Measurements from ENCODE around the gene FBXO31.
"Not testable (repeated sequence)": the region's sequence is repeated elsewhere in the genome, so short reads cannot be mapped to it uniquely, and the experiment has no call there.

FBXO31 gene

DNA sequence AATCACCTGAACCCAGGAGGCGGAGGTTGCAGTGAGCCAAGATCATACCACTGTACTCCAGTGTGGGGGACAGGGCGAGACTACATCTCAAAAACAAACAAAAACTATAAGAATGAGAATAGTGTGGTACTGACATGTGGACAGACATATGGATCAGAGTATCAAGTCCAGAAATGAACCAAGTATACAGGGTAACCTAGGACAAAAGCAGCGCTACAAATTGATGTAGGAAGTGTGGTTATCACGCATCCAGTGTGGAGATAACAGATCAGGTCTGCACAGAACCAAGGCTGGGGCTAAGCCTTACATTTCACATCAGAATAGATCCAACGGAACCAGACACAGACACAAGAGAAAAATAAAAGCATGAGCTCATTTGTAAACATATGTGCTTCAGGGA is 43.4 kb downstream of the FBXO31 start:
- no peak for DNase-seq

DNA sequence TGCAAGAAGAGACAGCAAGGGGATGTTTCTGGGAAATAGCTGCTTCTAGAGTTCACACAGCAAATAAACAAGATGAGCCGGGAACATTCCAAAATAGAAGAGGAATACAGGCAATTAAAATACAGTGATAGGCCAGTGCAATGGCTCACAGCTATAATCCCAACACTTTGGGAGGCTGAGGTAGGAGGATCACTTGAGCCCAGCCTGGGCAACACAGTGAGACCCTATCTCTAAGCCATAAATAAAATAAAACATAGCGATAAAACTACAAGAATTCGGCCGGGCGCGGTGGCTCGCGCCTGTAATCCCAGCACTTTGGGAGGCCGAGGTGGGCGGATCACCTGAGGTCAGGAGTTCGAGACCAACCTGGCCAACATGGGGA is 43.9 kb downstream of the FBXO31 start:
- not testable (repeated sequence) for DNase-seq

DNA sequence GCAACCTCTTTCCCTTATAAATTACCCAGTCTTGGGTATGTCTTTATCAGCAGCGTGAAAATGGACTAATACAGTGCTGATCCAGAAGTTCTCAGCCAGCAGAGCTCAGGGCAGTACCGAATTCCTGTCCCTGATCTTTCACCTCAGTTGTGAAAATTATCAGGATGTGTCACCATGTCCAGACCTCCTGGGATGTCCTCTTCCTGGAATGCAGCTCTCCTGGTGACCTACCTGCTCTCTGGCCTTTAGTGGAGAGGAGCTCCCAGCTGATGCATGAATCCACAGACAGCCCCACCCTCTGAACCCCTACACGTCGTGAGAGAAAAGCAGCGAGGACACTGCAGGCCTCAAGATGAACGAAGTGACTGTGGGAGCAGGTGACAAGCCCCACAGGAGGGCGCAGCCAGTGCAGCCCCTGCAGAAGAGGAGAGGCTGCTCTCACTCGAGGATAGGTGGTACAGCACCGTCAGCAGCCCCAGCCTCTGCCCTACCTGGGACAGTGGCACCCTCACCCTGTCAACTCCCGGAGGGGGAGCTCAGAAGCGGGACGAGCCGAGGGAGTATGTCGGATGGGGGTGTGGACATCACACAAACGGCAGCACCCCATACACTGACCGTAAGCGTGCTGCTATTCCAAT is 44.4 kb downstream of the FBXO31 start:
- no peak for DNase-seq

DNA sequence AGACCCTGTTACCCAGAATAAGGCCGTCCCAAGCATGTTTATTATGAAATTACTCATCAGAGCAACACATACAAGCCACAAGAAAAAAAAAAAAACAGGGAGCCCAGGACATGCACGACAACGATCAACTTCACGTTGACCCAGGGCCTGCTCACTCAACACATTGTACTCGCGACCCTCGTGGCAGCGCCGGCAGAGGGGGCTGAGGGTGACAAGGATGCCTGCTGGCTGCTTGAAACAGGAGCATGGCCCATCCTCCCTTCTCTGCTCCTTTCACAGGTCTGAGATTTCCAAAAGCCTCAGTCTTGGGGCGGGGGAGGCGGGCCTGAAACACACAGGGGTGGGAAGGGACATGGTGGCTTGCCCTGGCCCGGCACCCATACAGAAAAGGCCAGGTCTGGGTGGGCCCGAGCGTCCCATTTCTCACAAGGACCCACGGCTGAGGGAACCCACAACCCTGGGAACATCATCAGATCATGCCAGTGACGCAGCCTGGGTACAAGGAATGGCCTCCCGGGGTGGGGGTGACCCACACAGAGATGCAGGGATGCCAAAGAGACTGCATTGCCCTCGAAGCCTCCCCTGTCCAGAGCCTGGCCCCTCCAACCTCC is 45.3 kb downstream of the FBXO31 start:
- no peak for DNase-seq

DNA sequence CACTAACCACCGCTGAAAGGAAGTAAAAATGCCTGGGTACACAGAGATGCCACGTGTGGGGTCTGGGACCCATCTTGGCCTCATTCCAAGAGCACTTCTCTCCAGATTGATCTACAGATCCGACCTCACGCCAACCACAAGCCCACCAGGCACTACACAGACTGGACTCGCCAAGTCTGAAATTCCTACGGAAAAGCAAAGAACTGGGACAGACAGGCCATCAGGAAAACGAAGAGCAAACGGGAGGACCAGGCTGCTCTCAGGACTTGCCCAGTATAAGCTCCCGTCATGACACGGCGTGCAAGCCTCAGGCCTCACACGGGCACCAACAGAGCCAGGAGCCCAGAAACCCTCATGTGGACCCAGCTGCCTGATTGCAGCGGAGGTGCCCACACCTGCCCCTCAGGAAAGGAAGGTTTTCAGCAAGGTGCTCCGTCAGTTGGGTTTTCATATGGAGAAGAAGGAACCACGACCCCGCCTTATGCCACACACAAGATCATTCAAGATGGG is 46.3 kb downstream of the FBXO31 start:
- DNase-seq, result no peak

DNA sequence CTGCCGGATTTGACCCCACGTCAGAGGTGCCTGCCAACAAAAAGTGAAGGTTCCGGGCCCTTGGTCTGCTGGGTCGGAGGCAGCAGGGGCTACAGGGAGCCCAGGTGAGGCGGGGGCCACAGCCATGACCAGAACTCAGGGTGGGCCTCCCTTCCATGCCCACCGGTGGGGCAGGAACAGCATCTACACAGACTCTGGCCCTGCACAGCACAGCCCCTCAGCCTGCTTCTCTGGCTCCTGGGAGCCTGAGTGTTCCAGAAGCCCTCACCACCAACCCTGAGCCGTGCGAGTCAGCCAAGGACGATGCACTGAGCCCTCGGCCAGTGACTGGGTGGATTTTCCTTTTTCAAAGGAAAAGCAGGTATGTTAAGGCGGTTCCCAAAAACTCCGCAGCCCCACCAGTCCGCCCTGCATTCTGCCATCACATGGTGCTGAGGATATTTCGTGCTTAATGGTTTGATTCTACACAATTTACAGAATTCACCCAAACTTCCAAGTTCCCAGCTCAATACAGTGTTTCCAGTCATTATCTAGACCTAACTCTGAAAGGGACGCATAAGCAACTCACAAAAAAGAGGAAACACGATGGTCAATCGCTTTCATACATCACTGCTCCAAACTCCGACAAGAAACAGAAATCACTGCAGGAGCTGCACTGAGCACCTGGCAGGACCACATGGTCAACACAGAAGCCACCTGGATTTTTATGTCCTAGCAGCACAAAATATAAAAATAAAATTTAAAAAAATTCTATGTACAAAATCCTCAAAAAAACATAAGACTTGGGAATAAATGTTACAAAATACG is 46.9 kb downstream of the FBXO31 start:
- no peak for DNase-seq

DNA sequence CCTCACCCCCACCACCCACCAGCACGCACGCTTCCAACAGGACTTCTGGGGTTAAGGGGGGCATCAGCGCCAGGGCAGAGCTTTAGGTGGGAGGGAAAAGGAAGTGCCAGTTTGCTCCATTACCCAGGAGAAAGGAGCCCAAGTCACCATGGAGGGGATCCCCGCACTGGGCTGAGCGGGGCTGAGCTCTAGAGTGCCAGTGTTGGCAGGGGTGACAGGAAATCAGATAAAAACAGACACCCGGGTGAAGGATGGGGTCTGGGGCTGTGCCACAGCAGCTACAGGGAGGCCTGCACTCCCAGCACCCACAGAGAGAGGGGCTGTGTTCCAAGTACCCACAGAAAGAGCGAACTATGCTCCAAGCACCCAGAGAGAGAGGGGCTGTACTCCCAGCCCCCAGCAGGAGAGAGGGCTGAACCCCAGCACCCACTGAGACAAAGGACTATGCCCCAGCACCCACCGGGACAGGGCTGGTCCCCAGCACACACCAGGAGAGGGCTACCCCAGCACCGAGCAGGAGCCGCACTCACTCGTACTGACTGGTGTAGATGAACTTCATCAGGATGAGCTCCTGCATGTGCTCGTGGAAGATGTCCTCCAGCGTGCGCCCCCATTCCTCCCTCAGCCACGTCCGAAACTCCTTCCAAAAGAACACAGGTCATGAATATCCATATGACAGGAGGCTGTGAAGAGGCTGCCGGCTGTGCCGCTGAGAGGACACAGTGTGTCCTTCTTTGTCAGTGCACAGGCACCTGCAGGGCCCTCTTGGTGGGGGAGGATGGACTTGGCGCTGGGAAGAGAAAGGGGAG is 47.7 kb downstream of the FBXO31 start:
- DNase-seq, result no peak

DNA sequence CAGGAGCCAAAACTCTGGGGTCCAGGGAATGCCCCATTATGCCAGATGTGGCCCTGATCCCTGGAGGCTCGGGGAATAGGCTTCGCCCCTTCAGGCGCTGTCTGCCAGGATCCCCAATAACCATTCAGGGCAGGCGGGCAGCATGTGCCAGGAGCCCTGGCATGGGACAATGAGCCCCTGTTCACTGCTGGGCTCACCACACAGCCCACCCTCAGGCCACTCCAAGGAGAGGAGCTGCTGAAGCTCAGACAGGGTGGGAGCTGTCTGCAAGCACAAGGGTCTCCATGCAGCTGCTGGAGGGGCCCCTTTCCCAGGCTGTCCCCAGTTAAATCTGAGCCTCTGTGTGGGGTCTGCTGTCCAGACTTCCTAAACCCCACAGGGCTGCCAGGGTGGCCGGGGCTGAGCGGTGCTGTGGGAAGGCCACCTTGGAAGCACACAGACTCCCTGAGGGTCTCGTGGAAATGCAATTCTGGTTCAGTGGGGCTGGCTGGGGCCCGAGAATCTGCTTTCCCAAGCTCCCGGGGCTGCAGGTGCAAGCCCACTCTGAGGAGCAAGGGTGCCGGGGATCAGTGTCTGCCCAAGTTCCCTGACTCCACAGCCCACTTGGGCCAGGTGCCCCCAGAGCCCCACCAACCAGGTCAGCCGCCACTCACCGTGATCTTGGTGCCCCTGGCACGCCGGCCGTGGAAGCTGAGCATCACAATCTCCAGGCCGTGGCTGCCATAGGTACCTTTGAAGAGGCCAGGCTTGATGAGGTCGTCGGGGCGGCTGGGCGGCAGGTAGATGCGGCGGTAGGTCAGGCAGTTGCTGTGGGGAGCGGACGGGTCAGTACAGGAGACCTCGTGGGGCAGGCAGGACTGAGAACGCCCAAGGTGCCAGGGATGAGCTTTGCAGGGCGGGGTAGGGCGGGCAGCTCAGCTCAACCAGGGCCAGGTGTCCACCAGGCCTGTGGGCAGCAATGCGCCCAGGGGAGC is 48.6 kb downstream of the FBXO31 start:
- DNase-seq, result no peak

DNA sequence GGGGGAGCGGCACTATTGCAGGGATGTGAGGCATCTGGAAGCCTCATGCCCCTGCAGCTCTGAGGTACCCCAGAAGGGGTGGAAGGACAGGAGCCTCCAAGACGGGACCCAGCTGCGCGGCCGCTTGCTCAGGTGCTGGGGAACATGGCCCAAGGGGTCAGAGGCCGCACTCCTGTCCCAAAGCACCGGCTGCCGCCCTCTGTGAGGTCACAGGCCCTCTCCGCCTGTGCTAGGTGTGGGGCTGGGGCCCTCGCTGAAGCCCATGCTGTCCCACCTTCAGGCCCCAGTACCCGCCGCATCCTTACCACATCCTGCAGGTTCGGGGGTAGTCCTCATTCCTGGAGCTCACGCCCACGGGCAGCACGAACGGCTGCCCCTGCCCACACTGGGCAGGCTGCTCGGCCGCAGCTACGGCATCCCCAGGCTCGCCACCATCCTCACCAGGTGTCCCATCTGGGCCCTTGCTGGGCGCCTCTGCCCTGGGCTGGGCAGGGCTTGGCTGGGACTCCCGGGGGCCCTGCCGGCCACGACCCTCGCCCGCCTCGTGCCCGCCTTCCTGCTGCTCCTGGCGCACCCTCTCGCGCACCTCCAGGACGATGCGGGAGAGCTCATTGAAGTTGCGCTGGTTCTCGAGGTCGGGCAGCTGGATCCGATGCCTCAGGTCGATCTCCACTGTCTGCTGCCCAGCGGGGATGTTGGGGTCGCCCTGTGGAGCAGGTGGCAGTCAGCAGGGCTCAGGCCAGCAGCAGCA is 49.8 kb downstream of the FBXO31 start:
- no peak for DNase-seq

DNA sequence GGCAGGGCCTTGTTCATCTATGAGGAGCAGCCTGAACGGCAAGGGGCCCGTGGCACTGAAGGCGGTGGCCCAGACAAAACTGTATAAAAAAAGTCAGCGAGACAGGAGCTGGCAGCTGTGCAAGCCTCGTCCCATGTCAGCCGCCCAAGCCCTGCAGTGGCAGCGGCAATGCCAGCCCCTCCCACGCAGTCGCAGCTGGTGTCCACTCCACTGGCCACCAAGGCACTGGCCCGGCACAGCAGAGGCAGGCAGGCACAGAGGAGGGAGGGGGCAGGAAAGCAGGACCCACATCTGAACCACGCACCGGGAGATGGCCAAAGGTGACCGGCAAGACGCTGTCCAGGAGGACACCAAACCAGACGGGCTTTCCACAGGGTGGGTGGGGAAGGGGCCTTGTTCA is 50.5 kb downstream of the FBXO31 start:
- DNase-seq, result no peak

DNA sequence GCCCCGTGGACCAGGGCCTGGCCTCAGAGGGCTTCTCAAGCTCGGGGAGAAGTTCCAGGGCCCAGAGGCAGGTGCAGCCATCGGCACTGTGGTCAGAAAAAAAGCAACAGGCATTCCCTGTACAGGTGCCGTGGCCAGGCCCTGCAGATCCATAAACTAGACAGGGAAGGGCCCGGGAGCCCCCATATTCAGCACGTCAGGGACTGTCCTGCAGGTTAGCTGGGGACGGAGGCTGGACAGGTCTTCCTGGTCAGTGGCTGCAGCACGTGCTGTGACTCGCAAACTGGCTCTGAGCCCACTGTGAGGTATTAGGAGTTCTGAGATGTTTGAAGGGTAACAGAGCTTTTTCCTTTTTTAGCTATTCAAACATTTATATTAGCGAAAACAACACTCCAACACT is 51.4 kb downstream of the FBXO31 start:
- no peak for DNase-seq

DNA sequence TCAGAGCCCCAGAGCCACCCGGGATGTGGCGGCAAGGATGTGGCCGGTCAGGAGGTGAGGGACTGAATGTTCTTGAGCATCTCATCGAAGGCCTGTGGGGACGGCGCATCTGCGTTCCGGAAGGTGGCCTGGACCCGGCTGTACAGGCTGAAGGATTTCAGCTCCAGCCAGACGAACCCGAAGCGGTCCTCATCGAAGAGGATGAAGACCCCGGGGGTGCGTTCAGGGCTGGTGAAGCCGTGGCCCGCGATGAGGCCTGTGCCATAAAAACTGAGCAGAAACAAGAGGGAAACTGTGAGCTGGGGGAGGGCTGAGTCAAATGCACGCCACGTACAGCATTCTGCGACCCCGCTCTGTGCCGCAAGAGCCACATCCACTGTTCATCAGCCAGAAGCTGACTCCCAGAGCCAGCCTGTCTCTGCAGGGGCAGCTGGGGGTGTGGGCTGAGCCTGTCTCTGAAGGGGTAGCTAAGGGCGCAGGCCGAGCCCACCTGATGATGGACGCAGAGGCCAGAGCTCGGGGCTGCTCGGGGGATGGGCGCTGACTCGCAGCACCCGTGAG is 52.3 kb downstream of the FBXO31 start:
- DNase-seq, result no peak

DNA sequence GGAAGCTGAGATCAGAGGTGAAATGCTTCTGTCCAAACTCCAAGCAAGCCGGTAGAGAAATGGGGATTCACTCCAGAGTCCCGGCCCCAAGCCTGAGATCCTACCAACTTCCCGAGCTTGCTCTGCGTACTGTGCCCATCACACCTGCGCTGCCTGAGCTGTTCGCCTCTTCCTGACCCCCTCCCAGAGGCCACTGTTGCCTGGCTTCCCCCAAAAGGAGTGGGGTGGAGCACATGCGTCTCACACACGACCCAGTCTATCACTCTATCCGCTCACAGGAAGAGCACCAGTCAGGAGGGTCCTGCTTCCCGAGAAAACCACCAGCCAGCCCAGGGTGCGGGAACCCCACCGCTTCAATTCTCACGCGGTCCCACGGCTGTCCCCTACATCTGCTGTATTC is 52.9 kb downstream of the FBXO31 start:
- DNase-seq, result no peak

DNA sequence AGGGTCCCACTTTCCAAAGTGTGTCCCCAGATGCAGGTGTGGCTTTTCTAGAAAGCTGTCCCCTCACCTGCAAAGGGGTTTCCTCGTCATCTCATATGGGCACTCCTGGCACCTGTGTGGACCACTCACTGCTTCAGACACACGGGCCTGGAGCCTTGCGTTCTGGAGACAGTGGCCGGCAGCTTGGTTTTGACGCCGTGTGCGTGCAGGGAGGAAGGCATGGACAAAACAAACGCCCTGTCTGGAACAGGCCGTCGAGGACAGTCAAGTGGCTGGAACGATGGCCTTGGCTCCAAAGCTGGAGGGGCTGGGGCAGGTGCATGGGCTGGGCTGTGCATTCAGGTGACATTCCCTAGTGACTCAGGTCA is 53.3 kb downstream of the FBXO31 start:
- no peak for DNase-seq

DNA sequence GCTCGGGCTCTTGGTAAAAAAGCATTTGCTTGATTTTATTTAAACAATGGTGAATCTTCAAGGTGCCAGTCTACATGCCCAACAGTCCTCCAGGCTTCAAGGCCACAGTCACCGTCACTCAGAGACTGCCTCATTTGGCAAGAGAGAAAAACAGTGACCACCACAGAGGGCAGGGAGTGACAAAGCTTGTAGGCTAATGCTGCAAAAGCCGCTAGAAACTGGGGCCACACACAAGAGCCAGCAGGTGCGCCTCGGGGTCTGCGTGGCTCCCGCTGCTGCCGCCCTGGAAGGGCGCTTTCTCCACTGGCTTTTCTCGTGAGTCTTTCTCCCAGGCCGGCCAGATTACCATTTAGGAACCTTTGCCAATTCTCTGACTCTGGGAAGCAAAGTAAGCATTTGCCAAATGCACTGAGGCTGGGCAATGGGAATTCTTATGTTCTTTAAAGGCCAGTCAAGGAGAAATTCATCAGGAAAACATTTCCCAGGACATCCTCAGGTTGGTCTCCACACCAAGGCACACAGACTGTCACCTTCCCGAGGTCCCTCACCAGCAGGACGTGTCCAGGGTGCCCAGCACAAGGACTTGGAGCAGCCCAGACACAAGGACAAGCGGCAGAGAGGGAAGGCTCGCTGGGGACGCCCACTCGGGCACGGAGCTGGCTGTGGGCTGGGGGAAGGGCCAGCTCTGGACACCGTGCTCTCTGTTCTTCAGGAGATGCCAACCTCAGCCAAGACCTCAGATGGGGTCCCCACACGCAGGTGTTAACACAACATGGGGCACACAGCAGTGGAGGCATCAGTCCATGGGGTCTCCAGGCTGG is 53.9 kb downstream of the FBXO31 start:
- DNase-seq, result no peak

DNA sequence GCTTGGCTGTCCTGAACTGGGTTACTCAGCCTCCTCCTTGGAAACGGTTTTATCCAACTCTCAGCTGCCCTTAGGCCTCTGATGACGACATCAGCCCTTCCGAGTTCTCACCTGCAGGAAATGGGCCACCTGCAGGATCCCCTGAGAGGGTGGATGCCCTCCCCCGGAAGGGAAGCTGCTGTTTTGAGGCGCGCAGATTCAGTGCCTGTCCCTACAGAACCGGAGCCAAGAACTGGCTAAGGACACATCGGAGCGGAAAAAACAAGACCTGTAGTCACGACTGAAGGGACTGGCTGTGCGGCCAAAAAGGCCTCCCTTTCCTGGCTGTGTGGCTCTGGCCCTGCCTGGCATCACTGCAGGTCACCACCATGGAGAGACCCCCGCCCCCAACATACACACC is 54.7 kb downstream of the FBXO31 start:
- no peak for DNase-seq

DNA sequence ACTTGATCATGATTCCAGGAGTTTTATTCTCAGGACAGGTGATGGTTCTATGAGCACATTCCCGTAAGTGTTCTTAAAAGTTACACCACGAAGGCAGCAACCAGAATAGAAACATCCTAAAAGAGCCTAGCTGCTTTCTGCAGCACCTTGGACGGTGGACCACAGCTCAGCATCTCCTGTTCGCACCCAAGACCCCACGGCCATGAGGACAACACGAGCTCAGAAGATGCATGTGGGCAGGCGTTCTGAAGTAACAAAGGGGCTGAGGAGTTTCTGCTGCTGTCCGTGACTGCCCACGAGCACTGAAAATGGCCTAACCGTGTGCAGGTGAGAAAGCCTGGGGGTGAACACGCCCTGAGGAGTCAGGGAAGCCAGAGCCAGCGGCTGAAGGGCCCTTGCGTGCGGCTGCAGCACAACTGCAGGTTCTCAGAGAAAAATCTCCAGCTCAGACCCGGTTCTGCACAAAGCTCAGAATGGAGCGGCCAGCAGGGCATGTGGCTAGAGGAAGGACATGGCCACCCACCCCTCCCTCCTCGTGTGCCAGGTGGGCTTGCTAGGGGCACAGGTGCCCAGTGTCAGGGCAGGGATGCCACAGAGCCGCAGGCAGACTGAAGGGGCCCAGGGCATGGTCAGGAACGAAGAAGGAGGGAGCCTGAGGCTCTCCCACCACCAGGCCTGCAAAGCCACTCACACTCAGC is 55.6 kb downstream of the FBXO31 start:
- no peak for DNase-seq

DNA sequence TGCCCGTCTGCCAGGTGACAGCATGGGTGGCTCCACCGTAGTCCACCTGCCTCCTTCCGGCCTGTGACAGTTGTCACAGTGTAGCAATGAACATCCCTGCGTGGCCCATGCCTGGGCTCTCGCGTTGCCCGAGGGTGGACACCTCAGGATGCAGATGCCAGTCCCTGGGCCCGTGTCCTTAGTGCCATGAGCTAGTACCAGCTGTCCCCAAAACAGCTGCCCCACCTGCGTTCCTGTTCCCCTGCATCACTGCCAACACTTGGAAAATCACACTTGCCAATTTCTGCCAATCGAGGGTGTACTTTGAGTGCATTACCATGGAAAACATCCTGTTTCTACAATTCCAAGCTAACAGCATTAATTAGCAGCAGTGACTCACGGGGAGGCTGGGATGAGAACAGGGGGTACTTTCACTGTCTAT is 57.4 kb downstream of the FBXO31 start:
- no peak for DNase-seq

DNA sequence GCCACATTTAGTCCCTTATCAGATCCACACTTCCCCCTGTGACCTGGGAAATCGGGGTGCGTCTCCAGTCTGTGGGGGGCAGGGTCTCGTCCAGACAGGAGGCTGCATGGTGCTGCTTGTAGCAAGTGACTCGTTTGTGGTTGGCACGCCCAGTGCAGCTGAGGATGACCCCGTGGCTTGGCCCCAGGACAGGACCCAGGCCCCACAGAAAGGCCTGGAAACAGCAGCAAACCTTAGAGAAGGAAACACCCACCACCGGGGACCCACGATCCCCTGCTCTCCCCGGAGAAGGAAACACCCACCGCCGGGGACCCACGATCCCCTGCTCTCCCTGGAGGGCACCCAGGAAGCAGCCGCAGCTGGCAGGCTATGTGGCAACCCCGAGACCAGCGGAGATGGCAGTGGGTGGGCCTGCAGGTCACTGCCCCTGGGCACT is 58.1 kb downstream of the FBXO31 start:
- DNase-seq, result no peak
